Endothelial cell of umbilical vein (primary cell): ENCODE measurements around the gene NIN. TPM values are rescaled to one million over a fixed set of nuclear protein-coding genes. Genes with fewer than 3 reads are reported as not detected.

Experiments used
- BruUV-seq: library from RNA; stranded (reverse); fragments of 400-500 nt; replicated peaks from 2 replicates; lab custom pipeline; 2021; lab: Mats Ljungman, UMichigan
- CTCF ChIA-PET: fragments of 300-600, 350-600 bp; sonication (Branson Sonifier 250); formaldehyde crosslinking; loops from one replicate; lab custom pipeline; 2021; ENCODE audit warnings: antibody characterized with exemption, inconsistent platforms; lab: Charles Lee
- POLR2A ChIA-PET: fragments of 300-600, 350-600 bp; sonication (Branson Sonifier 250); formaldehyde crosslinking; loops from one replicate; lab custom pipeline; 2021; ENCODE audit warnings: antibody characterized with exemption, inconsistent platforms; lab: Charles Lee
- DNase-seq: peaks from one replicate; pipeline ENCODE4 v3.0.0-alpha.2; 2011; ENCODE audit warnings: low read depth, low spot score
- FAIRE-seq: peaks from 2 replicates; lab custom pipeline; 2011; peaks lifted over from hg19 to GRCh38; lab: Jason Lieb, UNC
- H2AFZ ChIP-seq: 2 replicates; pipeline ENCODE4 v1.6.0; 2012; ENCODE audit warnings: low read depth, low read length, control low read depth, inconsistent platforms
- H3K27ac ChIP-seq: 2 replicates; pipeline ENCODE4 v1.5.1; 2011; ENCODE audit warnings: low read depth, mild to moderate bottlenecking, control low read depth, low read length, moderate library complexity; ENCODE audit not compliant: insufficient read depth
- H3K27me3 ChIP-seq, 2 experiments: 2 replicates each; pipeline versions ENCODE4 v1.6.0 to v1.6.1; 2011; ENCODE audit warnings: low read length in 2 of 2, mixed read lengths in 1 of 2; ENCODE audit not compliant: control insufficient read depth in 2 of 2, insufficient read depth in 2 of 2
- H3K36me3 ChIP-seq, 2 experiments: 2 replicates in 1 of 2; 3 replicates in 1 of 2; pipeline ENCODE4 v1.5.1; 2011; ENCODE audit warnings: low read length in 2 of 2, mild to moderate bottlenecking in 1 of 2, moderate library complexity in 1 of 2; ENCODE audit not compliant: control insufficient read depth in 2 of 2, insufficient read depth in 2 of 2; ENCODE audit errors: extremely low read depth in 1 of 2
- H3K4me1 ChIP-seq: 3 replicates; pipeline ENCODE4 v1.5.1; 2011; ENCODE audit warnings: mild to moderate bottlenecking, low read length; ENCODE audit not compliant: control insufficient read depth, insufficient read depth; ENCODE audit errors: extremely low read depth
- H3K4me2 ChIP-seq: 2 replicates; pipeline ENCODE4 v1.6.1; 2011; ENCODE audit warnings: low read length, control low read depth, mixed read lengths; ENCODE audit not compliant: insufficient read depth
- H3K4me3 ChIP-seq, 3 experiments: fragments of 200-600 bp in 1 of 3; sonication (generic), shearing (Covaris generic) in 1 of 3; replicated peaks in 1 of 3; 2 replicates each; pipeline ENCODE4 v1.5.1; 2011 to 2016; ENCODE audit warnings: control low read depth in 3 of 3, low read length in 3 of 3, mild to moderate bottlenecking in 2 of 3, inconsistent platforms in 1 of 3, low read depth in 1 of 3, moderate library complexity in 1 of 3; ENCODE audit not compliant: insufficient read depth in 1 of 3
- H3K79me2 ChIP-seq: 2 replicates; pipeline ENCODE4 v1.6.0; 2012; ENCODE audit warnings: low read length, inconsistent platforms; ENCODE audit not compliant: control insufficient read depth, insufficient read depth
- H3K9ac ChIP-seq: replicated peaks from 2 replicates; pipeline ENCODE3; 2011; ENCODE audit warnings: low read length, control low read depth; ENCODE audit not compliant: insufficient read depth; ENCODE audit errors: extremely low read depth
- H3K9me1 ChIP-seq: replicated peaks from 3 replicates; pipeline ENCODE4 v1.6.0; 2011; ENCODE audit warnings: mild to moderate bottlenecking, low read length; ENCODE audit not compliant: control insufficient read depth, insufficient read depth; ENCODE audit errors: extremely low read depth
- H3K9me3 ChIP-seq: replicated peaks from 2 replicates; pipeline ENCODE4 v1.5.1; 2012; ENCODE audit warnings: low read length, inconsistent platforms; ENCODE audit not compliant: control insufficient read depth, insufficient read depth
- H4K20me1 ChIP-seq: replicated peaks from 2 replicates; pipeline ENCODE3; 2011; ENCODE audit warnings: mild to moderate bottlenecking, low read length; ENCODE audit not compliant: control insufficient read depth, insufficient read depth; ENCODE audit errors: extremely low read depth
- EZH2 ChIP-seq: IDR thresholded peaks from 2 replicates; pipeline ENCODE4 v1.6.1; 2012; ENCODE audit warnings: borderline replicate concordance, low read depth, mild to moderate bottlenecking, moderate library complexity, low read length, inconsistent platforms; ENCODE audit not compliant: severe bottlenecking
- FOS ChIP-seq: IDR thresholded peaks from 2 replicates; pipeline ENCODE4 v1.6.1; 2011; ENCODE audit warnings: mild to moderate bottlenecking, low read length, moderate library complexity, borderline replicate concordance; ENCODE audit not compliant: insufficient read depth
- GATA2 ChIP-seq: IDR thresholded peaks from 2 replicates; pipeline ENCODE4 v1.7.0; 2011; ENCODE audit warnings: low read depth, mild to moderate bottlenecking, moderate library complexity, mixed read lengths, low read length; ENCODE audit not compliant: insufficient read length, insufficient read depth
- JUN ChIP-seq: IDR thresholded peaks from 2 replicates; pipeline ENCODE4 v1.6.1; 2011; ENCODE audit warnings: borderline replicate concordance, low read depth; ENCODE audit not compliant: insufficient read length, insufficient read depth
- MAX ChIP-seq: IDR thresholded peaks from 2 replicates; pipeline ENCODE4 v1.6.1; 2011; ENCODE audit not compliant: insufficient read depth, insufficient read length
- MYC ChIP-seq: IDR thresholded peaks from one replicate; pipeline ENCODE4 v1.6.1; 2011; ENCODE audit warnings: mild to moderate bottlenecking, low read depth, low read length
- POLR2A ChIP-seq: IDR thresholded peaks from 2 replicates; pipeline ENCODE4 v1.6.1; 2012; ENCODE audit warnings: low read depth, mild to moderate bottlenecking, control low read depth, low read length
- POLR2AphosphoS5 ChIP-seq: IDR thresholded peaks from 2 replicates; pipeline ENCODE4 v1.6.1; 2012; ENCODE audit warnings: low read depth, mild to moderate bottlenecking, control low read depth, low read length, moderate library complexity; ENCODE audit not compliant: insufficient read depth
- dilution Hi-C: fragments of 300-500 bp; cut with MboI; formaldehyde crosslinking; loops from one replicate; pipeline ENCODE4 v1.15.0; 2019; ENCODE audit warnings: low sequenced_read_pairs; ENCODE audit not compliant: extremely low pct_ligation_motif_present
- intact Hi-C: fragments of 100-400 bp; cut with micrococcal nuclease; formaldehyde crosslinking; loops from one replicate; pipeline ENCODE4 v1.10.0; 2022
- polyA plus RNA-seq, 4 experiments: library from polyadenylated mRNA; depleted of rRNA in 3 of 4; stranded (reverse) in 3 of 4; unstranded in 1 of 4; fragments of >200 nt; gene quantifications; 2 replicates each; pipeline versions ENCODE4 v1.2.1 to v1.2.3, GENCODE V29; 2011 to 2012; ENCODE audit warnings: missing spikeins in 1 of 4
- total RNA-seq: library from RNA; stranded (reverse); gene quantifications from 2 replicates; pipeline ENCODE4 v1.2.3, GENCODE V29; 2021
- TF ChIP-seq, protein P1 (sequence below), 2 donors: IDR thresholded peaks; 1 replicate in 1 of 2; 2 replicates in 1 of 2; pipeline ENCODE4 v1.5.1; 2011; ENCODE audit warnings: low read length in 2 of 2, mild to moderate bottlenecking in 2 of 2, moderate library complexity in 2 of 2, control low read depth in 1 of 2, inconsistent platforms in 1 of 2, low read depth in 1 of 2; ENCODE audit not compliant: insufficient read depth in 1 of 2; ENCODE audit errors: extremely low read depth in 1 of 2

Gene NIN
- total and polyA plus RNA-seq, 2 donors (not counting 3 experiments of a cell fraction or from before 2014, with no cell fraction given), result 7.1 to 76.3 TPM

DNA sequence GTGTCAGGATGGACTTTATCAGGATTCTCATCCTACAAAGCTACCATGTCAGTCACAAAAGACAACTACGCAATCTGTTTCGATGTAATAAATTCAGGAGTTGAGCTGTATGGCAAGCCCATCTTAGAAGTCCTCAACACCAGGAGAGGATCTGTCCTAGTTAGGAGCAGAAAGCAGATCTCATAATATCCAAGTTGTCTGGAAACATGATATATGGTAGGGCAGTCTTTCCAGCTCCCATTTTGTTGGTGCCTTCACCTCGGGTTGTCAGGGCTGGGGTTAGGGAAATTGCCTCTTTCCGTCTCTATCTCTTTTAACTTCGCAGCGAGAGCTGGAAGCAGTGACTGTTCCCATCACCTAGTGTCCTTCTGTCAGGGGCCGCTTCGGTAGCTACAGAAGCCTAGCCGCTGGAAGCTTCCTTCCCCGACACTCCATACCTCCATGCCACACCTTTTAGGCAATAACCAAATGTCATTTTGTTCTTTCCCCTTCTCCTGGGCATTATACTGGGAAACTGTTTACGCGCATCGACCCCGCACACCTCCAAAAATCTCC lies 1.4 kb downstream of the NIN start:
- DNase-seq, result no peak
- no TSS peak for BruUV-seq
- H2AFZ ChIP-seq, result no peak overlapping the region
- intact Hi-C loops (loop anchor here (2.0 to 10.0 kb wide), 3 partner anchors 13 to 515 kb away; partner anchors contain the start of genes DMAC2L and L2HGDH), dilution Hi-C loops (no loop called here)
- peaks cover 54% of the 10 kb centered on the region for H3K79me2 ChIP-seq
- FAIRE-seq, result no peak
- H3K36me3 ChIP-seq, result peaks cover 0 to 2% of the 10 kb centered on the region in 2 experiments
- ChIA-PET POLR2A (interaction anchor here (1.4 kb wide), 1 partner anchor 31 kb away, joined by 5 read pairs; no protein-coding TSS in a partner anchor), CTCF (interaction anchor here (0.6 to 7.5 kb wide), 13 partner anchors 9 to 56 kb away, joined by 3 to 72 read pairs (median 3); no protein-coding TSS in a partner anchor)
- H4K20me1 ChIP-seq, result peaks cover 12% of the 10 kb centered on the region
- TF ChIP-seq FOS (no peak), EZH2 (no peak)
- H3K9me3 ChIP-seq, result no peaks in the 10 kb centered on the region
- no peak overlapping the region for H3K27ac ChIP-seq
- H3K4me2 ChIP-seq, result peak overlapping the region; percentile 63
- H3K4me3 ChIP-seq, result peak overlapping the region; percentile 52 to 92 (median 56)
- H3K9ac ChIP-seq, result no peak overlapping the region
- no peaks in the 10 kb centered on the region for H3K27me3 ChIP-seq
- peaks cover 20% of the 10 kb centered on the region for H3K4me1 ChIP-seq
- H3K9me1 ChIP-seq, result no peaks in the 10 kb centered on the region

DNA sequence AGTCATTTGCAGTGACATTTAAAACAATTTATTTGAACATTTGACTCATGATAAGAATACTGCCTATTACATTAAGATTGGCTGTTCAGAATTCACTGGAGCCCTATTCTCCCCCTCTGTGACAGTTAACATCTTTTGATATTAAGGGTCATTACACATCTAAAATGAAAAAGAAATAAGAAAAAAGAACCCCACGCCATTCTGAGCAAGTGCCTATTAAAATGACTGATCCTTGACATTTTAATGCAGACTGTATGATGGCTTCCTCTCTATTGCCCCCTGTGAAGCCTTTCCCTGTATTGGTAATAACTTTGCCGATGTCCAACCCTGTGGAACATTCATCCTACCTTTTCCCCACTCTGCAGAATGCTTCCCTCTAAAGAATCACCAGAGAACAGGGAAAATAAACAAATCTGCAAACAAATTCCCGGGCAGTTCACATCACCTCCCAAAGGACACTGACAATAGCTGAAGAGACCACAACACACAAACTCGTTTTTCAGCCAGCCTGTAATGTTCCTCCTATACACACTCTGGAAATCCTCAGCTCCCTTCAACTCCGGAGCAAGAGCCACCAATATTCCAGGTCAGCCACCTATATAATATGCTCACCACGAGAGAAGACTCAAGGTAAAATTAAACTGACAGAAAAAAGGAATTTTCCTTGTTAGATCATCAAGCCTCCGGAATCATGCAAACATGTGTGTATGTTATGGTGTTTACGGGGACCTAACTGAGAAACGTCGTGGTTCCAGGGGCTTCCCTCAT lies 2.1 kb downstream of the NIN start:
- CTCF ChIA-PET, result interaction anchor here (0.6 to 7.5 kb wide), 13 partner anchors 10 to 55 kb away, joined by 3 to 72 read pairs (median 3); no protein-coding TSS in a partner anchor
- TF ChIP-seq, protein P1, sequence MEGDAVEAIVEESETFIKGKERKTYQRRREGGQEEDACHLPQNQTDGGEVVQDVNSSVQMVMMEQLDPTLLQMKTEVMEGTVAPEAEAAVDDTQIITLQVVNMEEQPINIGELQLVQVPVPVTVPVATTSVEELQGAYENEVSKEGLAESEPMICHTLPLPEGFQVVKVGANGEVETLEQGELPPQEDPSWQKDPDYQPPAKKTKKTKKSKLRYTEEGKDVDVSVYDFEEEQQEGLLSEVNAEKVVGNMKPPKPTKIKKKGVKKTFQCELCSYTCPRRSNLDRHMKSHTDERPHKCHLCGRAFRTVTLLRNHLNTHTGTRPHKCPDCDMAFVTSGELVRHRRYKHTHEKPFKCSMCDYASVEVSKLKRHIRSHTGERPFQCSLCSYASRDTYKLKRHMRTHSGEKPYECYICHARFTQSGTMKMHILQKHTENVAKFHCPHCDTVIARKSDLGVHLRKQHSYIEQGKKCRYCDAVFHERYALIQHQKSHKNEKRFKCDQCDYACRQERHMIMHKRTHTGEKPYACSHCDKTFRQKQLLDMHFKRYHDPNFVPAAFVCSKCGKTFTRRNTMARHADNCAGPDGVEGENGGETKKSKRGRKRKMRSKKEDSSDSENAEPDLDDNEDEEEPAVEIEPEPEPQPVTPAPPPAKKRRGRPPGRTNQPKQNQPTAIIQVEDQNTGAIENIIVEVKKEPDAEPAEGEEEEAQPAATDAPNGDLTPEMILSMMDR (IDR thresholded peaks at IDR 0.05; ENCODE audit: extremely low read depth in 1 of 2, insufficient read depth in 1 of 2, low read depth in 1 of 2, low read length in 2 of 2), result no peak
- no peak for TF ChIP-seq FOS
- no peak for TF ChIP-seq GATA2
- no peak for TF ChIP-seq POLR2AphosphoS5
- no peak for TF ChIP-seq MYC
- TF ChIP-seq JUN, result no peak
- TF ChIP-seq POLR2A, result no peak
- no peak for TF ChIP-seq EZH2
- TF ChIP-seq MAX, result no peak
- H3K4me1 ChIP-seq, result peaks cover 20% of the 10 kb centered on the region
- H2AFZ ChIP-seq, result no peak overlapping the region
- no peaks in the 10 kb centered on the region for H3K9me1 ChIP-seq
- H3K79me2 ChIP-seq, result peaks cover 60% of the 10 kb centered on the region
- no peak overlapping the region for H3K27ac ChIP-seq
- H4K20me1 ChIP-seq, result peaks cover 12% of the 10 kb centered on the region
- FAIRE-seq (no peak), DNase-seq (no peak)
- no peaks in the 10 kb centered on the region for H3K9me3 ChIP-seq
- peak overlapping the region; percentile 63 for H3K4me2 ChIP-seq
- intact Hi-C loops, result no loop called here
- POLR2A ChIA-PET, result interaction anchor here (1.4 kb wide), 1 partner anchor 31 kb away, joined by 5 read pairs; no protein-coding TSS in a partner anchor
- H3K27me3 ChIP-seq, result no peaks in the 10 kb centered on the region
- dilution Hi-C loops, result no loop called here
- peaks cover 0 to 2% of the 10 kb centered on the region in 2 experiments for H3K36me3 ChIP-seq
- H3K9ac ChIP-seq, result no peak overlapping the region
- TSS peak; percentile 14 for BruUV-seq
- peak overlapping the region in 1 of 3 experiments; percentile 56 for H3K4me3 ChIP-seq
